Vagina (tissue), 2 donors: Measurements from ENCODE around the gene CCSER2. TPM values are rescaled to one million over a fixed set of nuclear protein-coding genes. Genes with fewer than 3 reads are reported as not detected.

Experiments
- DNase-seq, 2 donors: peaks; one replicate each; pipeline ENCODE4 v3.0.0-alpha.2; 2017; ENCODE audit errors: extremely low spot score in 2 of 2
- H3K27ac ChIP-seq: fragments of 200-600 bp; sonication (generic); one replicate; pipeline ENCODE4 v1.5.1; 2019
- H3K27me3 ChIP-seq: fragments of 200-600 bp; sonication (generic); one replicate; pipeline ENCODE4 v1.5.1; 2019
- H3K36me3 ChIP-seq, 2 donors: fragments of 200-600 bp; sonication (generic); one replicate each; pipeline ENCODE4 v1.5.1; 2017 to 2019
- H3K4me1 ChIP-seq: fragments of 200-600 bp; sonication (generic); one replicate; pipeline ENCODE4 v1.5.1; 2019
- H3K4me3 ChIP-seq, 2 donors: fragments of 200-600 bp; sonication (generic); 1 replicate in 1 of 2; 2 replicates in 1 of 2; pipeline ENCODE4 v1.5.1; 2016 to 2019
- H3K9me3 ChIP-seq: fragments of 200-600 bp; sonication (generic); one replicate; pipeline ENCODE4 v1.5.1; 2019
- POLR2A ChIP-seq, 2 donors: fragments of 450-650 bp; IDR thresholded peaks; one replicate each; pipeline ENCODE4 v1.6.1; 2017; ENCODE audit warnings: antibody characterized with exemption in 2 of 2, mild to moderate bottlenecking in 2 of 2, moderate library complexity in 2 of 2
- POLR2AphosphoS5 ChIP-seq, 2 donors: sonication (generic); formaldehyde crosslinking; IDR thresholded peaks; one replicate each; pipeline ENCODE4 v1.9.0; 2017; ENCODE audit warnings: antibody characterized with exemption in 2 of 2, mild to moderate bottlenecking in 2 of 2, low read depth in 1 of 2; ENCODE audit not compliant: insufficient read depth in 1 of 2
- intact Hi-C: fragments of 100-400 bp; cut with DNase I; formaldehyde crosslinking; loops from one replicate; pipeline ENCODE4 v1.15.1; 2023
- total RNA-seq: library from RNA; depleted of rRNA; stranded (reverse); fragments of >200 nt; gene quantifications from one replicate; pipeline ENCODE4 v1.2.3, GENCODE V29; 2016
- TF ChIP-seq, protein P1 (sequence below), 3 experiments: fragments of 450-650 bp in 2 of 3; fragments of 200-600 bp in 1 of 3; sonication (generic) in 1 of 3; IDR thresholded peaks; one replicate each; pipeline ENCODE4 v1.5.1; 2017 to 2019; ENCODE audit warnings: antibody characterized with exemption in 3 of 3, mild to moderate bottlenecking in 2 of 3, moderate library complexity in 2 of 3

CCSER2 gene
- total RNA-seq, 1 donor from 2014 or later, result 62.1 TPM

- H3K27me3 ChIP-seq, result no peaks in the 10 kb centered on the region
- TF ChIP-seq POLR2AphosphoS5 (IDR thresholded peaks at IDR 0.05; ENCODE audit: insufficient read depth in 1 of 2, low read depth in 1 of 2) (no peak), POLR2A (IDR thresholded peaks at IDR 0.05) (no peak)
- TF ChIP-seq, protein P1, sequence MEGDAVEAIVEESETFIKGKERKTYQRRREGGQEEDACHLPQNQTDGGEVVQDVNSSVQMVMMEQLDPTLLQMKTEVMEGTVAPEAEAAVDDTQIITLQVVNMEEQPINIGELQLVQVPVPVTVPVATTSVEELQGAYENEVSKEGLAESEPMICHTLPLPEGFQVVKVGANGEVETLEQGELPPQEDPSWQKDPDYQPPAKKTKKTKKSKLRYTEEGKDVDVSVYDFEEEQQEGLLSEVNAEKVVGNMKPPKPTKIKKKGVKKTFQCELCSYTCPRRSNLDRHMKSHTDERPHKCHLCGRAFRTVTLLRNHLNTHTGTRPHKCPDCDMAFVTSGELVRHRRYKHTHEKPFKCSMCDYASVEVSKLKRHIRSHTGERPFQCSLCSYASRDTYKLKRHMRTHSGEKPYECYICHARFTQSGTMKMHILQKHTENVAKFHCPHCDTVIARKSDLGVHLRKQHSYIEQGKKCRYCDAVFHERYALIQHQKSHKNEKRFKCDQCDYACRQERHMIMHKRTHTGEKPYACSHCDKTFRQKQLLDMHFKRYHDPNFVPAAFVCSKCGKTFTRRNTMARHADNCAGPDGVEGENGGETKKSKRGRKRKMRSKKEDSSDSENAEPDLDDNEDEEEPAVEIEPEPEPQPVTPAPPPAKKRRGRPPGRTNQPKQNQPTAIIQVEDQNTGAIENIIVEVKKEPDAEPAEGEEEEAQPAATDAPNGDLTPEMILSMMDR (IDR thresholded peaks at IDR 0.05), result no peak
- H3K4me3 ChIP-seq, result no peak overlapping the region
- intact Hi-C loops, result no loop called here
- H3K27ac ChIP-seq, result no peak overlapping the region
- DNase-seq, result no peak
- no peaks in the 10 kb centered on the region for H3K36me3 ChIP-seq
- H3K9me3 ChIP-seq, result no peaks in the 10 kb centered on the region
- H3K4me1 ChIP-seq, result no peaks in the 10 kb centered on the region
Observed at GRCh38 chr10:84289521-84290200, 38.7 kb upstream of the CCSER2 start.

DNA sequence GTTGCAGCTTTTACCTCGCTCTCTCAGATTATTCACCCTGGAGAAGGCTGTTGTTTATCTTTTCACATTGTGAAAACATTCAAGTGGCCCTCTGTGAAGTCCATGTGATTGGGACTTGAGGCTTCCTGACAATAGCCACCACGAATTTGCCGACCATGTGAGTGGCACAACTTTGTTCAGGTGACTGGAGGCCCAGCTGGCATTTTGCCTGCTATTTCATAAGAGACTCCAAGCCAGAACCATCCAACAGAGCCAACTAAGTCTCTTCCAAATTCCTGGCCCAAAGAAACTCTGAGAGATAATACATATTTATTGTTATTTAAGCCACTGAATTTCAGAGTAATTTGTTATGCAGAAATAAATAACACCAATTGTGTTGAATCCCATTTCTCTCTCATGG lies 38.2 kb upstream of the CCSER2 start:
- H3K4me3 ChIP-seq, result no peak overlapping the region
- TF ChIP-seq POLR2A (IDR thresholded peaks at IDR 0.05) (no peak), POLR2AphosphoS5 (IDR thresholded peaks at IDR 0.05; ENCODE audit: insufficient read depth in 1 of 2, low read depth in 1 of 2) (no peak)
- TF ChIP-seq, protein P1 (IDR thresholded peaks at IDR 0.05), result no peak
- H3K9me3 ChIP-seq, result no peaks in the 10 kb centered on the region
- DNase-seq, result no peak
- no peaks in the 10 kb centered on the region for H3K36me3 ChIP-seq
- intact Hi-C loops, result no loop called here
- H3K27ac ChIP-seq, result no peak overlapping the region
- H3K4me1 ChIP-seq, result no peaks in the 10 kb centered on the region
- no peaks in the 10 kb centered on the region for H3K27me3 ChIP-seq

DNA sequence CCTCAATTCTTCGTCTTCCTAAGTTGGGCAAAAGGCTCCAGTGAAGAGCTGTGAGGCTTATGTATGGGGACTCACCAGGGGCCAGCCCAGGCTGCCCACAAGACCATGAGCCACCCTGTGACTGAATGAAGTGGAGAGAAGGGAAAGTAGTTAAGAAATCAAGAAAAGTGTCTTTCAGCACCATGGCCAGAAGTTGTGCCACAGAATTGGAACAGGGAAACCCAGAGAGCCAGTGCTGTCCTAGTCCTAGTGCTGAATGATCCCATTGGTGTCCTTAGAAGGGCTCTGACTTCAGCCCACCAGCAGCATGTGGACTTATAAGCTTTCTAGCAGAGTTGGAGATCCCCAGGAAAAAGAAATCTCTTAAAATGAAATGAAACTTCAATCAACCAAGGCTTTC lies 37.0 kb upstream of the CCSER2 start:
- Histone ChIP-seq H3K4me1 (no peaks in the 10 kb centered on the region), H3K27ac (no peak overlapping the region), H3K9me3 (no peaks in the 10 kb centered on the region), H3K27me3 (no peaks in the 10 kb centered on the region), H3K36me3 (no peaks in the 10 kb centered on the region), H3K4me3 (no peak overlapping the region)
- TF ChIP-seq POLR2AphosphoS5 (IDR thresholded peaks at IDR 0.05; ENCODE audit: insufficient read depth in 1 of 2, low read depth in 1 of 2), result no peak
- TF ChIP-seq, protein P1 (IDR thresholded peaks at IDR 0.05), result no peak
- no peak for TF ChIP-seq POLR2A (IDR thresholded peaks at IDR 0.05)
- no peak for DNase-seq
- intact Hi-C loops, result no loop called here

DNA sequence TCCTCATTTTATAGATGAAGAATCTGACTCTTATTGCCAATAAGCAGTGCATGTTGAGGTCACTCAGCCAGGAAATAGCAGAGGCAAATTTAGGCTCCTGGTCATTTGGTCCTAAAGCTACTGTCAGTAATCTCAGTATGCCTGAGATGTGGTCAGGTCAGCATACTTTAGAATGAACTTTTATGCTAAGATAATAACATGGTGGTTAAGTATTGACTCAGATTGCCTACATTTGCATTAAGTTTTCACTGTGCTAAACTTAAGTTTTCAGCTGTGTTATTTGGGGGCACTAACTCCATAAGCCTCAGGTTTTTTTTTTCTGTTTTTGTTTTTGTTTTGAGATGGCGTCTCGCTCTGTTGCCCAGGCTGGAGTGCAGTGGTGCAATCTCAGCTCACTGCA lies 35.9 kb upstream of the CCSER2 start:
- intact Hi-C loops, result no loop called here
- no peak for TF ChIP-seq POLR2A (IDR thresholded peaks at IDR 0.05)

GRCh38 chr10:84293171-84293570 lies 35.2 kb upstream of the CCSER2 start:
- no peak overlapping the region for H3K4me3 ChIP-seq
- no peaks in the 10 kb centered on the region for H3K27me3 ChIP-seq
- DNase-seq, result no peak
- no peaks in the 10 kb centered on the region for H3K9me3 ChIP-seq
- no peaks in the 10 kb centered on the region for H3K36me3 ChIP-seq
- TF ChIP-seq, protein P1 (IDR thresholded peaks at IDR 0.05), result no peak
- TF ChIP-seq POLR2A (IDR thresholded peaks at IDR 0.05) (no peak), POLR2AphosphoS5 (IDR thresholded peaks at IDR 0.05; ENCODE audit: insufficient read depth in 1 of 2, low read depth in 1 of 2) (no peak)
- no peaks in the 10 kb centered on the region for H3K4me1 ChIP-seq
- no peak overlapping the region for H3K27ac ChIP-seq
- intact Hi-C loops, result no loop called here

More for the DNA sequence above, 35.9 kb upstream of the CCSER2 start:
- Histone ChIP-seq H3K27ac (no peak overlapping the region), H3K36me3 (no peaks in the 10 kb centered on the region), H3K9me3 (no peaks in the 10 kb centered on the region), H3K4me1 (no peaks in the 10 kb centered on the region), H3K27me3 (no peaks in the 10 kb centered on the region), H3K4me3 (no peak overlapping the region)
- DNase-seq, result no peak
